Measurements from ENCODE around the gene GPR150. TPM values are rescaled to one million over a fixed set of nuclear protein-coding genes. Genes with fewer than 3 reads are reported as not detected.

The GPR150 gene
- total and polyA plus RNA-seq, 9 of the 15 experiments (the other 6 are each of a cell fraction or from before 2014, with no cell fraction given) = not detected

- ChIA-PET CTCF (ENCODE audit: low intra/inter-chr PET ratio) (no interaction called here), POLR2A (no interaction called here)
- Histone ChIP-seq H2AFZ (ENCODE audit: low read depth, low read length) (no peak overlapping the region), H3K9ac (ENCODE audit: insufficient read depth in 1 of 2, low read depth in 2 of 2, low read length in 2 of 2) (no peak overlapping the region), H3K4me2 (ENCODE audit: insufficient read depth, low read length) (no peak overlapping the region), H3K79me2 (ENCODE audit: control insufficient read depth, insufficient read depth, low read length) (no peaks in the 10 kb centered on the region), H3K36me3 (ENCODE audit: control insufficient read depth, insufficient read depth, low read length) (0 out of 3 replicates have a peak, but pooled peaks cover 3% of the 10 kb centered on the region), H4K20me1 (replicated peaks; ENCODE audit: control insufficient read depth, insufficient read depth, low read length) (no peaks in the 10 kb centered on the region), H3K27me3 (ENCODE audit: control insufficient read depth in 2 of 2, insufficient read depth in 2 of 2, low read length in 2 of 2) (no peaks in the 10 kb centered on the region), H3K27ac (ENCODE audit: extremely low read depth, low read depth, low read length) (no peak overlapping the region), H3K9me1 (ENCODE audit: control insufficient read depth, insufficient read depth, low read length) (no peaks in the 10 kb centered on the region), H3K4me3 (no peak overlapping the region), H3K4me1 (replicated peaks in 1 of 2; ENCODE audit: control insufficient read depth in 2 of 2, insufficient read depth in 2 of 2, low read length in 2 of 2) (no peaks in the 10 kb centered on the region), H3K9me3 (replicated peaks; ENCODE audit: control insufficient read depth, insufficient read depth, low read depth, low read length) (no peaks in the 10 kb centered on the region)
- in situ Hi-C loops (cut with MboI) (no loop called here), intact Hi-C loops (cut with micrococcal nuclease) (no loop called here)
- no peak for DNase-seq (ENCODE audit: extremely low read depth in 1 of 4, low spot score in 3 of 4)
- 78% methylated on average over 1 of the region's 1 CpG for WGBS (ENCODE audit: insufficient coverage, low coverage, missing lambda C conversion rate)
- no peak for ATAC-seq
- peak; percentile 19 for FAIRE-seq
- no TSS peak for BruUV-seq (replicated peaks)
- TF ChIP-seq MBD1 (CRISPR knock-in tag; IDR thresholded peaks at IDR 0.05) = no peak; the same call in 1 of the 2 replicates
- TF ChIP-seq ARID1B (IDR thresholded peaks at IDR 0.05) = peak; percentile 71
- TF ChIP-seq TCF3 (CRISPR knock-in tag; IDR thresholded peaks at IDR 0.05) = peak; percentile 49
- TF ChIP-seq ZNF695 (CRISPR knock-in tag; IDR thresholded peaks at IDR 0.05) = no peak
- TF ChIP-seq PURB (CRISPR knock-in tag; IDR thresholded peaks at IDR 0.05; ENCODE audit: low read depth) = no peak
- peak; percentile 62; the same call in 1 of the 2 replicates for TF ChIP-seq SOX6 (IDR thresholded peaks at IDR 0.05)
- TF ChIP-seq DPF2 (IDR thresholded peaks at IDR 0.05) = peak; percentile 33; the same call in 1 of the 2 replicates
- no peak for TF ChIP-seq ELK1 (CRISPR knock-in tag; IDR thresholded peaks at IDR 0.05)
- TF ChIP-seq PKNOX1 (IDR thresholded peaks at IDR 0.05) = peak; percentile 48
- peak in 1 of 2 experiments; percentile 66; a peak in 2 of 4 replicates for TF ChIP-seq FOXA3 (CRISPR knock-in tag; conservative IDR thresholded peaks at IDR 0.05 in 1 of 2, IDR thresholded peaks at IDR 0.05 in 1 of 2)
- TF ChIP-seq RCOR1 (IDR thresholded peaks at IDR 0.05; ENCODE audit: borderline replicate concordance in 1 of 2, low read depth in 2 of 2, low read length in 2 of 2) = 0 out of 4 replicates have a peak, but pooled peaks of 1 of the 2 experiments have one; percentile 16
- TF ChIP-seq NCOR1 (IDR thresholded peaks at IDR 0.05) = peak; percentile 38; the same call in 1 of the 2 replicates
- no peak for TF ChIP-seq XRCC3 (IDR thresholded peaks at IDR 0.05)
- no peak for TF ChIP-seq PBX2 (CRISPR knock-in tag; IDR thresholded peaks at IDR 0.05; ENCODE audit: low read depth)
- TF ChIP-seq PBX2 (tag; conservative IDR thresholded peaks at IDR 0.05; ENCODE audit: low read depth) = peak; percentile 73
- peak; percentile 76 for TF ChIP-seq CBFA2T3 (IDR thresholded peaks at IDR 0.05)
- TF ChIP-seq CBX1 (IDR thresholded peaks at IDR 0.05; ENCODE audit: low read depth) = no peak
- TF ChIP-seq TAL1 (IDR thresholded peaks at IDR 0.05) = peak; percentile 51
- peak; percentile 75 for TF ChIP-seq MEIS2 (IDR thresholded peaks at IDR 0.05; ENCODE audit: partially characterized antibody)
These were observed 35.9 kb upstream of the GPR150 start for GRCh38 chr5:95583992-95584391.
